Gastroesophageal sphincter (tissue), 4 donors: ENCODE results near the gene SLC32A1. TPM values are rescaled to one million over a fixed set of nuclear protein-coding genes. Genes with fewer than 3 reads are reported as not detected.
A peak's percentile ranks its signal among the peaks of the same experiment; 100 is the strongest.

Experiments
- ATAC-seq: fragments of 150-250 bp; one replicate; pipeline ENCODE4 v1.9.1; 2016; ENCODE audit warnings: mild to moderate bottlenecking, moderate library complexity
- H3K27ac ChIP-seq, 4 donors: fragments of 200-600 bp; sonication (generic) in 3 of 4; 1 replicate in 3 of 4; 2 replicates in 1 of 4; pipeline ENCODE4 v1.5.1; 2016 to 2019
- H3K27me3 ChIP-seq: fragments of 200-600 bp; sonication (generic); one replicate; pipeline ENCODE4 v1.5.1; 2019
- H3K36me3 ChIP-seq, 2 donors: fragments of 200-600 bp; sonication (generic); one replicate each; pipeline ENCODE4 v1.5.1; 2019; ENCODE audit warnings: control low read depth in 1 of 2
- H3K4me1 ChIP-seq, 3 donors: fragments of 200-600 bp; sonication (generic); 1 replicate in 2 of 3; 2 replicates in 1 of 3; pipeline ENCODE4 v1.5.1; 2016 to 2019; ENCODE audit warnings: control low read depth in 2 of 3
- H3K4me3 ChIP-seq, 2 donors: fragments of 200-600 bp; sonication (generic); one replicate each; pipeline ENCODE4 v1.5.1; 2019; ENCODE audit warnings: mild to moderate bottlenecking in 1 of 2, moderate library complexity in 1 of 2
- H3K9me3 ChIP-seq, 3 donors: fragments of 200-600 bp; sonication (generic); one replicate each; pipeline ENCODE4 v1.5.1; 2017 to 2019; ENCODE audit warnings: control low read depth in 2 of 3
- CTCF ChIP-seq, 4 experiments: fragments of 200-600 bp in 2 of 4; fragments of 450-650 bp in 2 of 4; sonication (generic) in 1 of 4; IDR thresholded peaks; one replicate each; pipeline ENCODE4 v1.5.1; 2017 to 2019; ENCODE audit warnings: antibody characterized with exemption in 4 of 4, mild to moderate bottlenecking in 2 of 4, moderate library complexity in 2 of 4
- EP300 ChIP-seq: sonication (generic); formaldehyde crosslinking; IDR thresholded peaks from one replicate; pipeline ENCODE4 v1.6.1; 2017; ENCODE audit warnings: antibody characterized with exemption, mild to moderate bottlenecking
- POLR2A ChIP-seq, 2 donors: fragments of 450-650 bp; IDR thresholded peaks; one replicate each; pipeline ENCODE4 v1.6.1; 2017; ENCODE audit warnings: antibody characterized with exemption in 2 of 2, mild to moderate bottlenecking in 2 of 2, moderate library complexity in 1 of 2
- POLR2AphosphoS5 ChIP-seq: sonication (generic); formaldehyde crosslinking; IDR thresholded peaks from one replicate; pipeline ENCODE4 v1.6.1; 2017; ENCODE audit warnings: antibody characterized with exemption
- WGBS, 2 donors: methylation state at CpG; one replicate each; pipeline ENCODE4 v1.1.5; 2018; ENCODE audit warnings: low coverage in 1 of 2; 5-methylcytosine and 5-hydroxymethylcytosine counted together
- total RNA-seq, 4 donors: library from RNA; depleted of rRNA; stranded (reverse); fragments of >200 nt; gene quantifications; one replicate each; pipeline ENCODE4 v1.1.0, GENCODE V29; 2016

The SLC32A1 gene
- total RNA-seq, 4 donors from 2014 or later = not detected

GRCh38 chr20:38748097-38748860 is 24.0 kb downstream of the SLC32A1 start, which contains the start of gene ACTR5:
Gene ACTR5 (plus strand): TSS chr20:38748460. CDS start chr20:38748479, 19 bp downstream.
- TF ChIP-seq CTCF (IDR thresholded peaks at IDR 0.05) (no peak), POLR2A (IDR thresholded peaks at IDR 0.05) (peak; percentile 61 to 70), POLR2AphosphoS5 (peak; percentile 53)
- Histone ChIP-seq H3K36me3 (peaks cover 0 to 29% of the 10 kb centered on the region in 2 donors), H3K4me1 (peaks cover 0 to 35% (median 5%) of the 10 kb centered on the region in 3 donors), H3K27ac (peak within 1 kb of the TSS; percentile 39 to 95 (median 88)), H3K27me3 (peaks cover 6% of the 10 kb centered on the region), H3K4me3 (peak within 1 kb of the TSS; percentile 57 to 76), H3K9me3 (no peaks in the 10 kb centered on the region)
- WGBS, 2 donors = 0% methylated on average over 4 to 9 of the region's 84 CpGs
- peak; percentile 97 for ATAC-seq

DNA sequence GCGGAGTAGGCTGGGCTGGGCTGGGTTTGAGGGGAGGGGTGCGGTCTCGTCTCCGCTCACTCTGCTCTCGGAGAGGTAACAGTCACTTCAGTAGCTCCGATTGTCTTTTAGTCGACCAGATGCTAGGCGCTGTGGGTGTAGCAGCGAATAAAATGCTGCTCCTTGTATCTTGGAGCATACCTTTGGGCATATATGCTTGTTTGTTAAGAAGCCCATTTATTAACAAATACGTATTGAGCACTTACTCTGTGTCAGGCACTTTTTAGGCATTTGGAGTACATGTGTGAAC is 24.5 kb downstream of the SLC32A1 start:
- H3K27me3 ChIP-seq = peaks cover 2% of the 10 kb centered on the region
- peak overlapping the region; percentile 57 to 76 for H3K4me3 ChIP-seq
- WGBS, 2 donors = 3 to 6% methylated on average over 4 to 6 of the region's 10 CpGs
- TF ChIP-seq EP300 (no peak), POLR2AphosphoS5 (no peak), POLR2A (IDR thresholded peaks at IDR 0.05) (no peak), CTCF (IDR thresholded peaks at IDR 0.05) (no peak)
- peak overlapping the region; percentile 39 to 95 (median 88) for H3K27ac ChIP-seq
- H3K9me3 ChIP-seq = no peaks in the 10 kb centered on the region
- peaks cover 0 to 32% of the 10 kb centered on the region in 2 donors for H3K36me3 ChIP-seq
- no peak for ATAC-seq
- peaks cover 0 to 35% (median 5%) of the 10 kb centered on the region in 3 donors for H3K4me1 ChIP-seq

DNA sequence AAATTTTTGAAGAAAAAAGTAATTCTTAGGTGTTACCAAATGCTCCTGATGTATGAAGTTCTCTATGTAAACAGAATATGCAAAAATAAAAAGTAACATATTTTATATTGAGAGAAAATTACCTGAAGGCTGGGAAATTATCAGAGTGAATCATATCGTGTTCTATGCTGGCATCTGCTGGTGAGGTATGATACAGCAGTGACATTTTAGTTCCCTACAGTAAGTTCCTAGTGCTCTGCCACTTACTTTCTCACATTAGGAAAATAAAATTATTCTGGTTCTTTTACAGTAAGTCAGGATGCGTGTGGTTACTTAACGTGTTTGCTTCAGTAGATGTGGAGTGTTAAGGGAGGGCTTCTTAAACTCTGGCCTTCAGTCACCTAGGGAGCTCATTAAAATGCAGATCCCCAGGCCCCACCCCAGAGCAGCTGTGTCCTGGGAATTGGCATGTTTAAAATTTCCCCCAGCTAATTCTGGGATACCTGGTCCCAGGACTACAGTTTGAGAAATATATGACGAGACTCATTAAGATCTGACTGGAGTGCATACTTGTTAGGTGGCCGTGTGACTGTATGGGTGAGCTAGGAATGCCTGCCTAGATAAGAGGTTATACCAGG is 27.2 kb downstream of the SLC32A1 start:
- H3K36me3 ChIP-seq = peaks cover 0 to 59% of the 10 kb centered on the region in 2 donors
- 39 to 52% methylated on average over 5 of the region's 5 CpGs for WGBS, 2 donors
- ATAC-seq = no peak
- TF ChIP-seq POLR2AphosphoS5 = no peak
- peak; percentile 38 to 60 (median 56) for TF ChIP-seq CTCF (IDR thresholded peaks at IDR 0.05)
- no peaks in the 10 kb centered on the region for H3K27me3 ChIP-seq
- H3K4me1 ChIP-seq = peaks cover 0 to 35% (median 5%) of the 10 kb centered on the region in 3 donors
- no peak overlapping the region for H3K4me3 ChIP-seq
- no peak overlapping the region for H3K27ac ChIP-seq
- H3K9me3 ChIP-seq = no peaks in the 10 kb centered on the region

GRCh38 chr20:38752029-38752428 is 27.7 kb downstream of the SLC32A1 start:
- Histone ChIP-seq H3K4me3 (no peak overlapping the region), H3K36me3 (peaks cover 0 to 64% of the 10 kb centered on the region in 2 donors), H3K4me1 (peaks cover 0 to 32% (median 5%) of the 10 kb centered on the region in 3 donors), H3K27me3 (no peaks in the 10 kb centered on the region), H3K27ac (no peak overlapping the region), H3K9me3 (no peaks in the 10 kb centered on the region)
- ATAC-seq = no peak
- TF ChIP-seq CTCF (IDR thresholded peaks at IDR 0.05) (no peak), EP300 (no peak), POLR2AphosphoS5 (no peak), POLR2A (IDR thresholded peaks at IDR 0.05) (no peak)
- WGBS, 2 donors = 82 to 100% methylated on average over 1 to 4 of the region's 4 CpGs

DNA sequence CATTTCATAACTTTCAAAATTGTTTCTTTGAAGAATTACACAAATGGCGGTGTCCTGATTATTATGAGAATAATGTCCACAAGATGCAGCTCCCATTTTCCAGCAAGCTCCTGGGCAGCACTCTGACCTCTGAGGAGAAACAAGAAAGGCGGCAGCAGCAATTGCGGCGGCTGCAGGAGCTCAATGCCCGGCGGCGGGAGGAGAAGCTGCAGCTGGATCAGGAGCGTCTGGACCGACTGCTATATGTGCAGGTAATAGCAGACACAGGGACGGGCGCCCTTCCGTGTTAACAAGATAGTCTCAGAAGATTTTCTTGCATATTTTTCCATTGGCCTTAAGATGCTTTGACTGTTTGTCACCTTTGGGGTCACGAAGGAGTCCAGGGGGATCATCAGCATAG is 30.6 kb downstream of the SLC32A1 start:
- no peak for ATAC-seq
- H3K27me3 ChIP-seq = no peaks in the 10 kb centered on the region

More for the DNA sequence above, 30.6 kb downstream of the SLC32A1 start:
- H3K9me3 ChIP-seq = no peaks in the 10 kb centered on the region
- no peak overlapping the region for H3K27ac ChIP-seq
- peaks cover 0 to 13% (median 0%) of the 10 kb centered on the region in 3 donors for H3K4me1 ChIP-seq
- TF ChIP-seq POLR2A (IDR thresholded peaks at IDR 0.05) (no peak), EP300 (no peak), POLR2AphosphoS5 (no peak), CTCF (IDR thresholded peaks at IDR 0.05) (no peak)
- 85 to 88% methylated on average over 6 to 12 of the region's 13 CpGs for WGBS, 2 donors
- H3K36me3 ChIP-seq = peaks cover 0 to 93% of the 10 kb centered on the region in 2 donors
- no peak overlapping the region for H3K4me3 ChIP-seq
